Endothelial cell of umbilical vein (primary cell): ENCODE measurements around the gene ZC3H12C. TPM values are rescaled to one million over a fixed set of nuclear protein-coding genes. Genes with fewer than 3 reads are reported as not detected.

ENCODE experiments used
- BruUV-seq: library from RNA; stranded (reverse); fragments of 400-500 nt; replicated peaks from 2 replicates; lab custom pipeline; 2021; lab: Mats Ljungman, UMichigan
- CTCF ChIA-PET: fragments of 300-600, 350-600 bp; sonication (Branson Sonifier 250); formaldehyde crosslinking; loops from one replicate; lab custom pipeline; 2021; ENCODE audit warnings: antibody characterized with exemption, inconsistent platforms; lab: Charles Lee
- POLR2A ChIA-PET: fragments of 300-600, 350-600 bp; sonication (Branson Sonifier 250); formaldehyde crosslinking; loops from one replicate; lab custom pipeline; 2021; ENCODE audit warnings: antibody characterized with exemption, inconsistent platforms; lab: Charles Lee
- DNase-seq: peaks from one replicate; pipeline ENCODE4 v3.0.0-alpha.2; 2011; ENCODE audit warnings: low read depth, low spot score
- FAIRE-seq: peaks from 2 replicates; lab custom pipeline; 2011; peaks lifted over from hg19 to GRCh38; lab: Jason Lieb, UNC
- H2AFZ ChIP-seq: 2 replicates; pipeline ENCODE4 v1.6.0; 2012; ENCODE audit warnings: low read depth, low read length, control low read depth, inconsistent platforms
- H3K27ac ChIP-seq: 2 replicates; pipeline ENCODE4 v1.5.1; 2011; ENCODE audit warnings: low read depth, mild to moderate bottlenecking, control low read depth, low read length, moderate library complexity; ENCODE audit not compliant: insufficient read depth
- H3K27me3 ChIP-seq, 2 experiments: 2 replicates each; pipeline versions ENCODE4 v1.6.0 to v1.6.1; 2011; ENCODE audit warnings: low read length in 2 of 2, mixed read lengths in 1 of 2; ENCODE audit not compliant: control insufficient read depth in 2 of 2, insufficient read depth in 2 of 2
- H3K36me3 ChIP-seq, 2 experiments: 2 replicates in 1 of 2; 3 replicates in 1 of 2; pipeline ENCODE4 v1.5.1; 2011; ENCODE audit warnings: low read length in 2 of 2, mild to moderate bottlenecking in 1 of 2, moderate library complexity in 1 of 2; ENCODE audit not compliant: control insufficient read depth in 2 of 2, insufficient read depth in 2 of 2; ENCODE audit errors: extremely low read depth in 1 of 2
- H3K4me1 ChIP-seq: 3 replicates; pipeline ENCODE4 v1.5.1; 2011; ENCODE audit warnings: mild to moderate bottlenecking, low read length; ENCODE audit not compliant: control insufficient read depth, insufficient read depth; ENCODE audit errors: extremely low read depth
- H3K4me2 ChIP-seq: 2 replicates; pipeline ENCODE4 v1.6.1; 2011; ENCODE audit warnings: low read length, control low read depth, mixed read lengths; ENCODE audit not compliant: insufficient read depth
- H3K4me3 ChIP-seq, 3 experiments: fragments of 200-600 bp in 1 of 3; sonication (generic), shearing (Covaris generic) in 1 of 3; replicated peaks in 1 of 3; 2 replicates each; pipeline ENCODE4 v1.5.1; 2011 to 2016; ENCODE audit warnings: control low read depth in 3 of 3, low read length in 3 of 3, mild to moderate bottlenecking in 2 of 3, inconsistent platforms in 1 of 3, low read depth in 1 of 3, moderate library complexity in 1 of 3; ENCODE audit not compliant: insufficient read depth in 1 of 3
- H3K79me2 ChIP-seq: 2 replicates; pipeline ENCODE4 v1.6.0; 2012; ENCODE audit warnings: low read length, inconsistent platforms; ENCODE audit not compliant: control insufficient read depth, insufficient read depth
- H3K9ac ChIP-seq: replicated peaks from 2 replicates; pipeline ENCODE3; 2011; ENCODE audit warnings: low read length, control low read depth; ENCODE audit not compliant: insufficient read depth; ENCODE audit errors: extremely low read depth
- H3K9me1 ChIP-seq: replicated peaks from 3 replicates; pipeline ENCODE4 v1.6.0; 2011; ENCODE audit warnings: mild to moderate bottlenecking, low read length; ENCODE audit not compliant: control insufficient read depth, insufficient read depth; ENCODE audit errors: extremely low read depth
- H3K9me3 ChIP-seq: replicated peaks from 2 replicates; pipeline ENCODE4 v1.5.1; 2012; ENCODE audit warnings: low read length, inconsistent platforms; ENCODE audit not compliant: control insufficient read depth, insufficient read depth
- H4K20me1 ChIP-seq: replicated peaks from 2 replicates; pipeline ENCODE3; 2011; ENCODE audit warnings: mild to moderate bottlenecking, low read length; ENCODE audit not compliant: control insufficient read depth, insufficient read depth; ENCODE audit errors: extremely low read depth
- CTCF ChIP-seq, 2 donors: IDR thresholded peaks; 1 replicate in 1 of 2; 2 replicates in 1 of 2; pipeline ENCODE4 v1.5.1; 2011; ENCODE audit warnings: low read length in 2 of 2, mild to moderate bottlenecking in 2 of 2, moderate library complexity in 2 of 2, control low read depth in 1 of 2, inconsistent platforms in 1 of 2, low read depth in 1 of 2; ENCODE audit not compliant: insufficient read depth in 1 of 2; ENCODE audit errors: extremely low read depth in 1 of 2
- EZH2 ChIP-seq: IDR thresholded peaks from 2 replicates; pipeline ENCODE4 v1.6.1; 2012; ENCODE audit warnings: borderline replicate concordance, low read depth, mild to moderate bottlenecking, moderate library complexity, low read length, inconsistent platforms; ENCODE audit not compliant: severe bottlenecking
- FOS ChIP-seq: IDR thresholded peaks from 2 replicates; pipeline ENCODE4 v1.6.1; 2011; ENCODE audit warnings: mild to moderate bottlenecking, low read length, moderate library complexity, borderline replicate concordance; ENCODE audit not compliant: insufficient read depth
- GATA2 ChIP-seq: IDR thresholded peaks from 2 replicates; pipeline ENCODE4 v1.7.0; 2011; ENCODE audit warnings: low read depth, mild to moderate bottlenecking, moderate library complexity, mixed read lengths, low read length; ENCODE audit not compliant: insufficient read length, insufficient read depth
- JUN ChIP-seq: IDR thresholded peaks from 2 replicates; pipeline ENCODE4 v1.6.1; 2011; ENCODE audit warnings: borderline replicate concordance, low read depth; ENCODE audit not compliant: insufficient read length, insufficient read depth
- MAX ChIP-seq: IDR thresholded peaks from 2 replicates; pipeline ENCODE4 v1.6.1; 2011; ENCODE audit not compliant: insufficient read depth, insufficient read length
- MYC ChIP-seq: IDR thresholded peaks from one replicate; pipeline ENCODE4 v1.6.1; 2011; ENCODE audit warnings: mild to moderate bottlenecking, low read depth, low read length
- POLR2A ChIP-seq: IDR thresholded peaks from 2 replicates; pipeline ENCODE4 v1.6.1; 2012; ENCODE audit warnings: low read depth, mild to moderate bottlenecking, control low read depth, low read length
- POLR2AphosphoS5 ChIP-seq: IDR thresholded peaks from 2 replicates; pipeline ENCODE4 v1.6.1; 2012; ENCODE audit warnings: low read depth, mild to moderate bottlenecking, control low read depth, low read length, moderate library complexity; ENCODE audit not compliant: insufficient read depth
- dilution Hi-C: fragments of 300-500 bp; cut with MboI; formaldehyde crosslinking; loops from one replicate; pipeline ENCODE4 v1.15.0; 2019; ENCODE audit warnings: low sequenced_read_pairs; ENCODE audit not compliant: extremely low pct_ligation_motif_present
- intact Hi-C: fragments of 100-400 bp; cut with micrococcal nuclease; formaldehyde crosslinking; loops from one replicate; pipeline ENCODE4 v1.10.0; 2022
- polyA plus RNA-seq, 4 experiments: library from polyadenylated mRNA; depleted of rRNA in 3 of 4; stranded (reverse) in 3 of 4; unstranded in 1 of 4; fragments of >200 nt; gene quantifications; 2 replicates each; pipeline versions ENCODE4 v1.2.1 to v1.2.3, GENCODE V29; 2011 to 2012; ENCODE audit warnings: missing spikeins in 1 of 4
- total RNA-seq: library from RNA; stranded (reverse); gene quantifications from 2 replicates; pipeline ENCODE4 v1.2.3, GENCODE V29; 2021

Gene ZC3H12C
- total and polyA plus RNA-seq, 2 donors (not counting 3 experiments of a cell fraction or from before 2014, with no cell fraction given), result 5.5 to 14.7 TPM

- H3K4me2 ChIP-seq, result no peak overlapping the region
- no peak for TF ChIP-seq POLR2AphosphoS5
- TF ChIP-seq GATA2, result no peak
- no peak for TF ChIP-seq MAX
- TF ChIP-seq JUN, result no peak
- no peak for TF ChIP-seq POLR2A
- TF ChIP-seq CTCF (IDR thresholded peaks at IDR 0.05; ENCODE audit: extremely low read depth in 1 of 2, insufficient read depth in 1 of 2, low read depth in 1 of 2, low read length in 2 of 2), result no peak
- no peak for TF ChIP-seq FOS
- no peak for TF ChIP-seq EZH2
- no peak for TF ChIP-seq MYC
- H3K9ac ChIP-seq, result no peak overlapping the region
- no TSS peak for BruUV-seq
- ChIA-PET POLR2A (no interaction called here), CTCF (interaction anchor here (0.9 kb wide), 1 partner anchor 14 kb away, joined by 3 read pairs; no protein-coding TSS in a partner anchor)
- no peak for DNase-seq
- no peak overlapping the region for H3K4me3 ChIP-seq
- peaks cover 44% of the 10 kb centered on the region for H3K79me2 ChIP-seq
- no peaks in the 10 kb centered on the region for H3K27me3 ChIP-seq
- H3K9me3 ChIP-seq, result no peaks in the 10 kb centered on the region
- no peaks in the 10 kb centered on the region for H3K4me1 ChIP-seq
- intact Hi-C loops, result no loop called here
- H3K9me1 ChIP-seq, result no peaks in the 10 kb centered on the region
- no peak overlapping the region for H3K27ac ChIP-seq
- H4K20me1 ChIP-seq, result peaks cover 3% of the 10 kb centered on the region
- dilution Hi-C loops, result no loop called here
- no peaks in the 10 kb centered on the region for H3K36me3 ChIP-seq
- no peak overlapping the region for H2AFZ ChIP-seq
- no peak for FAIRE-seq
Observed at GRCh38 chr11:110126936-110127335, 33.7 kb downstream of the ZC3H12C start.
